ENCODE measurements around the gene TNFRSF18. TPM values are rescaled to one million over a fixed set of nuclear protein-coding genes. Genes with fewer than 3 reads are reported as not detected.

Gene TNFRSF18
- total RNA-seq, 1 donor from 2014 or later: 1.1 TPM

GRCh38 chr1:1228596-1229321 is 22.4 kb upstream of the TNFRSF18 start:
- DNase-seq (ENCODE audit: low spot score): no peak

- no peak for DNase-seq (ENCODE audit: low spot score)
Observed at GRCh38 chr1:1228187-1228586, 21.8 kb upstream of the TNFRSF18 start.

- DNase-seq (ENCODE audit: low spot score): no peak
Observed at GRCh38 chr1:1227386-1227785, 21.0 kb upstream of the TNFRSF18 start.

- DNase-seq (ENCODE audit: low spot score): no peak
Observed at GRCh38 chr1:1226566-1227362, 20.4 kb upstream of the TNFRSF18 start.

GRCh38 chr1:1225913-1226312 is 19.5 kb upstream of the TNFRSF18 start:
- DNase-seq (ENCODE audit: low spot score): no peak

GRCh38 chr1:1225238-1225845 is 18.9 kb upstream of the TNFRSF18 start:
- DNase-seq (ENCODE audit: low spot score): no peak

- DNase-seq (ENCODE audit: low spot score): no peak
Observed at GRCh38 chr1:1223891-1224290, 17.5 kb upstream of the TNFRSF18 start.

GRCh38 chr1:1223321-1223720 is 16.9 kb upstream of the TNFRSF18 start:
- DNase-seq (ENCODE audit: low spot score): no peak

- no peak for DNase-seq (ENCODE audit: low spot score)
Observed at GRCh38 chr1:1222575-1223225, 16.3 kb upstream of the TNFRSF18 start.

- no peak for DNase-seq (ENCODE audit: low spot score)
Observed at GRCh38 chr1:1221887-1222574, 15.6 kb upstream of the TNFRSF18 start.

GRCh38 chr1:1220197-1220596 is 13.8 kb upstream of the TNFRSF18 start:
- no peak for DNase-seq (ENCODE audit: low spot score)

GRCh38 chr1:1219341-1219740 is 12.9 kb upstream of the TNFRSF18 start:
- DNase-seq (ENCODE audit: low spot score): no peak

GRCh38 chr1:1218524-1219200 is 12.3 kb upstream of the TNFRSF18 start:
- no peak for DNase-seq (ENCODE audit: low spot score)

GRCh38 chr1:1217621-1218523 is 11.5 kb upstream of the TNFRSF18 start:
- DNase-seq (ENCODE audit: low spot score): no peak

- DNase-seq (ENCODE audit: low spot score): no peak
Observed at GRCh38 chr1:1216770-1217620, 10.6 kb upstream of the TNFRSF18 start.

- DNase-seq (ENCODE audit: low spot score): no peak
Observed at GRCh38 chr1:1215881-1216605, 9.7 kb upstream of the TNFRSF18 start.

GRCh38 chr1:1215080-1215676 is 8.8 kb upstream of the TNFRSF18 start:
- DNase-seq (ENCODE audit: low spot score): no peak

All from mucosa of gallbladder (tissue), 1 donor.